Skeletal muscle cell (primary cell): ENCODE measurements around the gene ADGRE1.

Source experiments
- DNase-seq: peaks from one replicate; pipeline ENCODE4 v3.0.0-alpha.2; 2010; ENCODE audit warnings: low read depth
- H3K4me3 ChIP-seq: 2 replicates; pipeline ENCODE4 v1.5.1; 2011; ENCODE audit warnings: low read depth, mild to moderate bottlenecking, control low read depth, low read length, moderate library complexity

Gene ADGRE1

DNA sequence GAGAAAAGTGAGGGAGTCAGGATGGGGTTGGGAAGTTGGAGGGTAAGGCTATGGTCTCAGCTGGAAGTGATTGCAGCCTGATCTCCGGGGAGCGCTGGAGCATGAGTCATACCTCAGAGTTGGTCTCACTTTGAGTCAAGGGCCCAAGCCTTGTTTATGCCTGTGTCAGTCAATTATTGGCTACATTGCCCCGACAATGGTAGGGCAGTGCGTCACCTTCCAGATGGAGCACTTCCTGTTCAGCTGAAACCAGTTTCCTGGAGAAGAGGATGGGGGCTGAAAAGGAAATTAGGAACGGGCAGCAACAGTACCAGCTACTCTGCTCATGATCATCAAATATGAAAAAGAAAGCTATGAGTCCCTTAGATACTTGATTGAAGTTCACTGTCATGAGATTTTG lies 60.4 kb downstream of the ADGRE1 start:
- peak; percentile 5 for DNase-seq
- H3K4me3 ChIP-seq = no peak overlapping the region

DNA sequence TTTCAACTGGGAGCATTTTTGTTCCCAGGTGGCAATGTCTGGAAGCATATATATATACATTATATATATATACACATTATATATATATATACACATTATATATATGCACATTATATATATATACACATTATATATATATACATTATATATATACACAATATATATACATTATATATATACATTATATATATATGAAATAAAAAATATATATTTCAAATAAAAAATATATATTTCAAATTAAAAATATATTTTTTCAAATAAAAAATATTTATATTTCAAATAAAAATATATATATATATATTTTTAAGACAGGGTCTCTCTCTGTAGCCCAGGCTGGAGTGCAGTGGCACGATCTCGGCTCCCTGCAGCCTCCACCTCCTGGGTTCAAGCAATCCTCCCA lies 61.5 kb downstream of the ADGRE1 start:
- DNase-seq = no peak
- H3K4me3 ChIP-seq = no peak overlapping the region

DNA sequence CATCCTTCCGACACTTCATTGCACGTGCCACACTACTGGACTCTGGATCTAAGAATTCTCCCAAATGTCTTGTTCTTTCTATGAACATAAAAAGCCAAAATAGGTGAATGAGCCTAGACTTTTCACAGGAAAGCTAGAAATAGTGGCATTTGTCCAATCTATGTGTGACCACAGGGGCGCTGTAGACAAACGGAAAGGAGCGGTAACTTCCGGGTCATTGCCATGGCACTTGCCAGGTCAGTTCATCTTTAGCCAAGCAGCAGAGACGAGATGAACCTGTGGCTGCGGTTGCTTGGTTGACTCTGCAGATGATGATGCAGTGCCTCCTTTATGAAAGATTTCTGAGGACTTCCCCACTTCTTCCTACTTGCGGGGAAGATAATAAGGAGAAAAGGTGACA lies 65.6 kb downstream of the ADGRE1 start:
- DNase-seq = no peak

DNA sequence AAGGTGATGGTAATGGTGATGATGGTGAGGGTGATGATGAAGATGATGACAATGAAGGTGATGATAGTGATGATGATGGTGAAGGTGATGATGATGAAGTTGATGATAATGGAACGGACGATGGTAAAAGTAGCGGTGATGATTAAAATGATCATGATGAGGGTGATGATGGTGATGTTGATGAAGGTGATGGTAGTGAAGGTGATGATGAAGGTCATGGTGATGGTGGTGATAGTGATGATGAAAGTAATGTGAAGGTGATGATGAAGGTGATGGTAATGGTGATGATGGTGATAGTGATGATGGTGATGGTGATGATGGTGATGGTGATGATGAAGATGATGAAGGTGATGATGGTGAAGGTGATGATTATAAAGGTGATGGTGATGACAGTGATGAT lies 67.7 kb downstream of the ADGRE1 start:
- H3K4me3 ChIP-seq = no peak overlapping the region
- no peak for DNase-seq

More for the DNA sequence above, 65.6 kb downstream of the ADGRE1 start:
- no peak overlapping the region for H3K4me3 ChIP-seq

DNA sequence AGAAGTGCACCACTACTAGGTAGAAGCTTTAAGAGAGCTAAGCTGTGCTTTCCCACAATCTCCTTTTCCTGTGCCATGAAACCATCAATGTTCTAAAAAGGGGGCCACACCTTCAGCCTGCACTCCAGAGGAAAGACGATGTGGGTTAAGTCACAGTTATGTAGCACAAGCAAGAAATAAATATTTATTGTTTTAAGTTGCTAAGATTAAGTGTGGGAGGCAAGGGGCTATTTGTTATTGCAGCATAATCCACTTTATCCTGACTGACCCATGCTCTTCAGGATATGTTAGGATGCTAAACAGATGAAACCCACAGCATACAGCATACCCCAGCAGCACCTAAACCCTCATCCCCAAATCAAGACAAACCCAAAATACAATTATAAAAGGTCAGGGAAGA lies 69.2 kb downstream of the ADGRE1 start:
- H3K4me3 ChIP-seq = no peak overlapping the region
- no peak for DNase-seq

DNA sequence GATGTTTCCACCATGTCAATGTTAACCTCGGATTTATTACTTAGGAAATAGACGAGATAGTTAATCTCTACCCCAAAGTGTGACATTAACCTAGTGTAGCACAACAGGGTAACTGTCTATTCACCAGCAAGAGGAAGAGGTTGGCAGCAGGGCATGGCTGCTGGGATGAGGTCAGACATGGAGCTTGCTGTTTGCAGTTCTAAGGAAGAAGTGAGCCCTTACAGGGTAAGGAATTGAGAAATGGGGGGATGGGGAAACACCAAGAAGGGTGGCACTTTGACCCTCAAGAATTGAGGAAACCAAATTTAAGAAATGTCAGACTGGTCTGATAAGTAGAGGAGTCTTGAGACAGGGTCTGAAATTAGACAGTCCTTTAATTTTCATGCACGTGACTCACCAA lies 71.4 kb downstream of the ADGRE1 start:
- no peak for DNase-seq
- no peak overlapping the region for H3K4me3 ChIP-seq

DNA sequence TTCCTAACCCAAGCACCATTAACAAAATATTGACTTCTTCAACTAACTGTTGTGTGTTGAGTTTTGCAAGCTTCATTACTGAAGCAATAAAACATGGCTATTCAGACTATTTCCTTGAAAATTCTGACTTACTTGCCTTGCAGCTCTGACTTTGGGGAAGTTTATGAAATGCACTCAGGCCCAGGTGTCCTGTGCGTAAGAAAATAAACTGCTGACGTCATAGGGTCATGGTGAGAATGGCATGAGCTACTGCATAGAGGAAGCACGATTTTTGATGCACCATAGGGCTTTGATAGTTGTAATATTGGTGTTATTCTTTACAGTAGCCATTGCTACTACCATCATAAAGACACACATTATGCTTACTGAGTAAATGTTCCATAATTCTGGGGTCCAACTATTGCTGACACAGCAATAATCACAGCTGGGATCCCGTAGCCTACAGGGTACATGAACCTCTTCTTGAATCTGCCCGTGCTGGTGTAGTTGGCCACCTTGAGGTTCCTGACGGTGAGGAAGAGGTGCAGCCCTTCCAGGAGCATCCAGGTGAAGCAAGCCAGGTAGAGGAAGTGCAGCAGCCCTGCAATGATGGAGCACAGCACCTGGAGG lies 76.0 kb downstream of the ADGRE1 start:
- DNase-seq = no peak
- no peak overlapping the region for H3K4me3 ChIP-seq

DNA sequence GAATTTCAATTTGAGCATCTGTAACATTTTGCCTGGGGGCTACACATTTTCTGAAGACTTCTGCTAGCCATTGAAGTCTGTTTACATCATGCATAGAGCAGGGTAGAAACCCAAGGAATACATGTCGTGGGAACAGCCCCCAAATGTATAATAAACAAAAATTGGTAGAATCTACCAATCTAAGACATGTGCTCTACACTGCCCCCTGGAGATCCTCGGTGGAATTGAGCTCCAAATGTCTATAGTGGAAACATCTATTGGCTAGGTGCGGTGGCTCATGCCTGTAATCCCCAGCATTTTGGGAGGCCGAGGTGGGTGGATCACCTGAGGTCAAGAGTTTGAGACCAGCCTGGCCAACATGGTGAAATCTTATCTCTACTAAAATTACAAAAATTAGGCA lies 76.6 kb downstream of the ADGRE1 start:
- no peak for DNase-seq
- H3K4me3 ChIP-seq = no peak overlapping the region

DNA sequence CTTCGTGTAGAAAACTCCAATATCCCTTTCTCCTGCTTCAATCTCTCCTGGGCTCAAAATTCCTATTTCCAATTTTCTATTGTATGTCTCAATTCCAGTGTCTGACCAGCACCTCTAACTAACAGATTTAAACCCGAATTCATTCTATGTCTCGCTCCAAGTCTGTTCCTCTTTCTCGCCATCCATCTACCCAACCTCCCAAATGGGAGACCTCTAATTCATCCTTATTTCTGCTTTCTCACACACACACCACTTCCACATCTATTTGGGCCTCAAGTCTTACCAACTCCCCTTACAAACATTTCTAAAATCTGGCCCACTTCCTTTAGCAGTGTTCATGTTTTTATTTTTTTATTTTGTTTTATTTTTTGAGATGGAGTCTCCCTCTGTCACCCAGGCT lies 80.6 kb downstream of the ADGRE1 start:
- H3K4me3 ChIP-seq = no peak overlapping the region
- DNase-seq = no peak

DNA sequence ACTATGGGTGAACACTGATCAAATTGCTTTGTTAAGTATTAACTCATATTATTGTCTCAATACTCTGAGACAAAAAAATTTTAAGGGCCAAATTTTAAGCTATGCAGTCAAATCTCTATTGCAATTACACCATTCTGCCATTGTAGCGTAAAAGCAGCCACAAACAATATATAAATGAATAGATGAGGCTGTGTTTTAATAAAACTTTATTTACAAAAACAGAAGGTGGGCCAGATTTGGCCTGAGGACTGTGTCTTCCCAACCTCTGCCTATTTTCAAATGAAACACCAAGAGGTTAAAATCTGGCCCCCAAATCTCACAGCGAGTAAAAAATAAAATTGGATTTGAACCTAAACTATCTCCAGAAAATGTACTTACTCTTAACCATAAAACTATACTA lies 82.1 kb downstream of the ADGRE1 start:
- DNase-seq = no peak
- no peak overlapping the region for H3K4me3 ChIP-seq

DNA sequence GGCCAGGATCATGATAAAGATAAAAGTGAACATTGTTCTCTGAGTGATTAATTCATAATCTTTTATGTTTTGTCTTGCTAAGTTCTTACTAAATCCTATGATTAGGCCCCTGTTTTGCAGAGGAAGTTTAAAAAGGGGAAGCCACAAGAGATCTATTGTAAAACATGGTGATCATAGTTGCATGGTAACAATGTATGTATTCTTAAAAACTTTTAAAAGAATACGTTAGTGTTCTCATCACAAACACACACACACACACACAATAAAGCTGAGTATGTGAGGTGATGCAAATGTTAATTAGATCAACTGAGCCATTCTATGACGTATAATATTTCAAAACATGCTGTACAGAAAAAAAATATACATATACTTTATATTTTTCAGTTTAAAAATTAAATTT lies 82.6 kb downstream of the ADGRE1 start:
- no peak overlapping the region for H3K4me3 ChIP-seq
- DNase-seq = no peak

DNA sequence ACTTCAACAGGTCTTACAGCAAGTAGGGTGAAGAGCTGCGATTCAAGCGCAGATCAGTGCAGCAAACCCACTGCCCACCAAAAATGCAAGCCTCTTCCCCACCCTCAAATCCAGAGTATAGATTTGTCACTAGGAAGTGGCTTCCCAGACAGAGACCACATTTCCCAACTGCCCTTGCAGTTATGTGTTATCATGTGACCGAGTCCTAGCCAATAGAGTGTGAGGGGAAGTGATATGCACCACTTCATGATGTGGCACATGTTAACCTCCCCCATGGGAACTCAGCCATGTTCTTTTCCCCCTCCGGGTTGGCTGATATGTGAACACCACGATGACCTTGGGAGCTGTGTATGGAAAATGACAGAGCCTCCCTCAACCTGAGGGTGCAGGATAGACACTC lies 83.1 kb downstream of the ADGRE1 start:
- no peak for DNase-seq
- H3K4me3 ChIP-seq = no peak overlapping the region

DNA sequence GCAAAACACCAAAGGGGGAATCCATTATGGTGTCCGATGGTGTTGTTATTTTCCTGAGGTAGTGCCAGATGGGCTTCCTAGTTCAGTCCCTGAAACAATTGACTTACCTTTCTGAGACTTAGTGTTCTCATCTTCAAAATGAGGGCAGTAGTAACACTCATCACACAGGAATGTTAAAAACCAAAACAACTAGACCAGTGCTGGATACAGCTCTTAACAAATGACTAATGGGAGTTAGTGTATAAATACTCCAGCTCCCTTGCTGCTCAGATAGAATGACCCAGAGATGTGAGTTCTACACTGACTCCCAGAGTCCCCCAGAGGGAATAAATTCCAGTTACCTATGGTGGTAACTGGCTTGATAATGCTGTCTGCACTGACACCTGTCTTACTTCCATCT lies 84.0 kb downstream of the ADGRE1 start:
- no peak overlapping the region for H3K4me3 ChIP-seq
- no peak for DNase-seq

DNA sequence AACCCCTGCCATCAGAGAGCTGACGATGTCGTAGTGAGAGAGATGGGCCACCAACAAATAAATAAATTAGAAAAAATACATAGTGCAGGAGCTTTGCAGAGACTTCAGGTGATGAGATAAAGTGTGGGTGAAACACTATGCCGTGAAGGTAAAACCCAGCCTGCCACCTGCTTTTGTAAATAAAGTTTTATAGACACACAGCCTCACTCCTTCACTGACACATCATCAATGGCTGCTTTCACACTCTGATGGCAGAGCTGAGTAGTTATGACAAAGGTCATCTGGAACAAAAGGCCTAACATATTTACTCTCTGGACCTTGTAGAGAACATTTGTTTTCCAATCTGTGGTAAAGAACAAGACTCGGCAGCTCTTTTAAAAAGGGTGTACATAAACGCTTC lies 88.8 kb downstream of the ADGRE1 start:
- H3K4me3 ChIP-seq = no peak overlapping the region
- no peak for DNase-seq

DNA sequence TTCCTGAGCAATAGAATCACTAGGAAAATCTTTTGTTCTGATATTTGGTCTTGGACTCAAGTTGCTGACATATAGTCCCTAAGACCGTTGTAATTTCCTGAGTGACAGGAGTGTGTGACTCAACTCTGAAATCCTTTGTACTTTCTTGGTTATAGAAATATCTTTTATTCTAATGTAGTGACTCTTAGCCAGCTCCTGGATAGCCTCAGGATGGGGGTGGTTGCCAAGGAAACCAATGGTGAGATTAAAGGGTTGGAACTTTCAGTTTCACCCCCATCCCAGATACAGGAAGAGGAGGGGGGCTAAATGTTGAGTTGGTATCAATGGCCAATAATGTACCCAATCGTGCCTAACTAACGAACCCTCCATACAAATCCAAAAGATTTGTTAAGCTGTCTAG lies 92.0 kb downstream of the ADGRE1 start:
- DNase-seq = no peak
- no peak overlapping the region for H3K4me3 ChIP-seq

DNA sequence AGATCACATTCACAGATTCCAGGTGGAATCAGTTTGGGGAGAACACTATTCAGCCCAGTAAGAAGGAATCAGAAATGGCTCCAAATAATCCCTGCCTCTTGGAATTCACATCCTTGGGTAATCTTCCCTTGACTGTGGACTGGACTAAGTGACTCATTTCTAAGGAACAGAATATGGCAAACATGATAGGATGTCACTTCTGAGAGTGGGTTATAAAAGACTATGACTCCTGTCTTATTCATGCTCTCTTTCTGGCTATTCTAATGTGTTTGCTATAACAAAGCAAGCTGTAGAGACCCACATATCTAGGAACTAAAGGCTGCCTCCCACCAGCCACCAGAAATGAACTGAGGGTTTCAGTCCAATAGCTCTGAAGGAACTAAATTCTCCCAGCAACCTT lies 96.1 kb downstream of the ADGRE1 start:
- no peak overlapping the region for H3K4me3 ChIP-seq
- no peak for DNase-seq

DNA sequence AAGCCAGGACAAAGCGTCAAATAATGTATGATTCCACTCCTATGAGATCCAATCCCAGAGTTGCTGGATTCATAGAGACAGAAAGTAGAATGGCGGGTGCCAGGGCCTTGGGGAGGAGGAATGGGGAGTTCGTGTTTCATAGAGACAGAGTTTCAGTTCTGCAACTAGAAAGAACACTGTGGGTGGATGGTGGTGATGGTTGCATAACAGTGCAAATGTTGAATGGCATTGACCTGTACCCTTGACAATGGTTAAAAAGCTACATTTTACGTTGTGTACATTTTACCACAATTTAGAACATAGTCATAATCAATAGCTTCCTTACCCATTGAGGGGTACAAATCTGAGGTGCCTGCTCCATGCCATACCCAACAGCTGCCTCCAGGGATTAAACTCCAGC lies 100.5 kb downstream of the ADGRE1 start:
- H3K4me3 ChIP-seq = no peak overlapping the region
- DNase-seq = no peak

DNA sequence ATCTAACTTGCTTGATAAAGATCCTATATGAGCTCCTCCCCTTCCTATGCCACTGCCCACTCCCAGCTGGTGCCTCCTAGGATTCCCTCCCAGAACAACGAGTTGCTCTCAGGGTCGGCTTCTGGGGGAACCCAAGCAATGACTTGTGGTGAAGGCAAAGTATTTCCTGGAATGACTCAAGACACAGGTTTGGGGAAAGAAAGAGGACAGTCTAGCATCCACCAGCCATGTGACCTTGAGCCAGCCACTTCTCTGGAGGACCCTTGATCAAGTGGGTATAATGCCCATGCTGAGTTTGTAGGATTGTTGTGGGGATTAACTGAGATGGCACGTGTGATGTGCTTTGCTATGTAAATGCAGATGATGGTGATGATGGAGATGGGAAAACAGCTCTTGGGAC lies 100.9 kb downstream of the ADGRE1 start:
- no peak for DNase-seq
- no peak overlapping the region for H3K4me3 ChIP-seq
